IMR-90 (cell line): Measurements from ENCODE around the gene SERPINB2.

Experiments used
- CTCF ChIP-seq: conservative IDR thresholded peaks from 2 replicates; pipeline ENCODE4 v1.5.1; 2012; ENCODE audit warnings: mild to moderate bottlenecking, low read depth, low read length, improper control_type of control experiment
- MXI1 ChIP-seq: IDR thresholded peaks from 2 replicates; pipeline ENCODE4 v1.6.1; 2012; ENCODE audit warnings: low read depth, mild to moderate bottlenecking, low read length, moderate library complexity, borderline replicate concordance

GRCh38 chr18:63881851-63882250 is 5.7 kb upstream of the SERPINB2 start:
- TF ChIP-seq CTCF = no peak
- no peak for TF ChIP-seq MXI1
